CD4-positive, alpha-beta memory T cell (primary cell): ENCODE results near the gene PTPN11. TPM values are rescaled to one million over a fixed set of nuclear protein-coding genes. Genes with fewer than 3 reads are reported as not detected.

Source experiments
- CTCF ChIA-PET: fragments of 350-600 bp; sonication (Branson Sonifier 250); formaldehyde crosslinking; loops from one replicate; lab custom pipeline; 2021; ENCODE audit warnings: inconsistent platforms; ENCODE audit not compliant: partially characterized antibody; lab: Charles Lee
- POLR2A ChIA-PET: fragments of 350-600 bp; sonication (Branson Sonifier 250); formaldehyde crosslinking; loops from one replicate; lab custom pipeline; 2021; ENCODE audit not compliant: partially characterized antibody; lab: Charles Lee
- DNase-seq, 5 donors: peaks; one replicate each; pipeline versions ENCODE4 v3.0.0 to v3.0.0-alpha.2; 2020 to 2022; ENCODE audit warnings: mixed read lengths in 1 of 5
- H3K27ac ChIP-seq: one replicate; pipeline ENCODE4 v1.7.0; 2013; ENCODE audit warnings: low read depth, low read length
- H3K27me3 ChIP-seq: 2 replicates; pipeline ENCODE4 v1.7.0; 2013; ENCODE audit warnings: mild to moderate bottlenecking, low read length, moderate library complexity; ENCODE audit not compliant: insufficient read depth
- H3K36me3 ChIP-seq: 2 replicates; pipeline ENCODE4 v1.7.0; 2013; ENCODE audit warnings: mild to moderate bottlenecking, low read length, moderate library complexity; ENCODE audit not compliant: insufficient read depth
- H3K4me1 ChIP-seq: 2 replicates; pipeline ENCODE4 v1.7.0; 2013; ENCODE audit warnings: mild to moderate bottlenecking, low read length, moderate library complexity; ENCODE audit not compliant: insufficient read depth
- H3K4me3 ChIP-seq, 2 donors: one replicate each; pipeline ENCODE4 v1.7.0; 2013; ENCODE audit warnings: low read length in 2 of 2, mild to moderate bottlenecking in 1 of 2
- H3K9me3 ChIP-seq, 2 donors: one replicate each; pipeline ENCODE4 v1.7.0; 2013; ENCODE audit warnings: low read length in 2 of 2, control low read depth in 1 of 2; ENCODE audit not compliant: control insufficient read depth in 1 of 2
- H3K27ac Mint-ChIP-seq, 7 donors: one replicate each; pipeline ENCODE4 v1.8.0; 2020 to 2021; ENCODE audit warnings: mixed read lengths in 7 of 7, mild to moderate bottlenecking in 6 of 7, inconsistent platforms in 3 of 7, moderate library complexity in 3 of 7
- H3K27me3 Mint-ChIP-seq, 2 donors: one replicate each; pipeline ENCODE4 v1.8.0; 2020 to 2021; ENCODE audit warnings: mixed read lengths in 2 of 2
- H3K36me3 Mint-ChIP-seq, 2 donors: one replicate each; pipeline ENCODE4 v1.8.0; 2020 to 2021; ENCODE audit warnings: mixed read lengths in 2 of 2, inconsistent platforms in 1 of 2, mild to moderate bottlenecking in 1 of 2
- H3K4me1 Mint-ChIP-seq, 4 donors: one replicate each; pipeline ENCODE4 v1.8.0; 2020 to 2021; ENCODE audit warnings: mixed read lengths in 4 of 4, mild to moderate bottlenecking in 1 of 4
- H3K4me3 Mint-ChIP-seq, 8 donors: one replicate each; pipeline ENCODE4 v1.8.0; 2020 to 2021; ENCODE audit warnings: mixed read lengths in 8 of 8, mild to moderate bottlenecking in 7 of 8, moderate library complexity in 6 of 8, inconsistent platforms in 3 of 8
- H3K9me3 Mint-ChIP-seq, 8 donors: one replicate each; pipeline ENCODE4 v1.8.0; 2020 to 2021; ENCODE audit warnings: mixed read lengths in 8 of 8, mild to moderate bottlenecking in 5 of 8, inconsistent platforms in 3 of 8, moderate library complexity in 1 of 8
- intact Hi-C: fragments of 100-400 bp; cut with micrococcal nuclease; formaldehyde crosslinking; loops from one replicate; pipeline ENCODE4 v1.15.1; 2023
- polyA plus RNA-seq, 2 donors: library from polyadenylated mRNA; unstranded; fragments of 300-500 nt; fragmentation: Illumina TruSeq; gene quantifications; one replicate each; pipeline ENCODE4 v1.2.3, GENCODE V29; 2021
- total RNA-seq, 2 experiments: library from RNA; stranded (reverse); gene quantifications; one replicate each; pipeline ENCODE4 v1.2.3, GENCODE V29; 2021

PTPN11 gene
- total and polyA plus RNA-seq, 4 experiments from 2014 or later: 45.3 to 72.2 (median 52.4) TPM

- Histone ChIP-seq H3K4me1 (no peaks in the 10 kb centered on the region), H3K36me3 (no peaks in the 10 kb centered on the region), H3K27me3 (no peaks in the 10 kb centered on the region), H3K4me3 (no peak overlapping the region), H3K9me3 (no peaks in the 10 kb centered on the region), H3K27ac (no peak overlapping the region)
- H3K4me1 Mint-ChIP-seq: no peaks in the 10 kb centered on the region
- H3K9me3 Mint-ChIP-seq: no peaks in the 10 kb centered on the region
- H3K27me3 Mint-ChIP-seq: no peaks in the 10 kb centered on the region
- intact Hi-C loops: no loop called here
- no peaks in the 10 kb centered on the region for H3K36me3 Mint-ChIP-seq
- DNase-seq: no peak
- CTCF ChIA-PET: no interaction called here
- POLR2A ChIA-PET: no interaction called here
- H3K4me3 Mint-ChIP-seq: no peak overlapping the region
- H3K27ac Mint-ChIP-seq: peak overlapping the region in 1 of 7 donors; percentile 70
These were observed 108.8 kb downstream of the PTPN11 start for GRCh38 chr12:112527501-112527900.

GRCh38 chr12:112528521-112528920 lies 109.8 kb downstream of the PTPN11 start:
- Mint-ChIP-seq H3K9me3 (no peaks in the 10 kb centered on the region), H3K36me3 (no peaks in the 10 kb centered on the region), H3K27me3 (peaks cover 0 to 2% of the 10 kb centered on the region in 2 donors), H3K27ac (no peak overlapping the region), H3K4me1 (no peaks in the 10 kb centered on the region), H3K4me3 (no peak overlapping the region)
- no peaks in the 10 kb centered on the region for H3K4me1 ChIP-seq
- H3K27ac ChIP-seq: no peak overlapping the region
- H3K4me3 ChIP-seq: no peak overlapping the region
- CTCF ChIA-PET: no interaction called here
- POLR2A ChIA-PET: no interaction called here
- intact Hi-C loops: no loop called here
- no peaks in the 10 kb centered on the region for H3K27me3 ChIP-seq
- no peaks in the 10 kb centered on the region for H3K36me3 ChIP-seq
- no peak for DNase-seq
- H3K9me3 ChIP-seq: no peaks in the 10 kb centered on the region

- intact Hi-C loops: no loop called here
- H3K9me3 Mint-ChIP-seq: no peaks in the 10 kb centered on the region
- Histone ChIP-seq H3K27ac (no peak overlapping the region), H3K36me3 (no peaks in the 10 kb centered on the region), H3K27me3 (no peaks in the 10 kb centered on the region), H3K4me3 (no peak overlapping the region), H3K9me3 (no peaks in the 10 kb centered on the region), H3K4me1 (no peaks in the 10 kb centered on the region)
- H3K27me3 Mint-ChIP-seq: peaks cover 0 to 2% of the 10 kb centered on the region in 2 donors
- CTCF ChIA-PET: interaction anchor here (0.6 to 0.8 kb wide), 2 partner anchors 12 to 35 kb away, joined by 3 read pairs; no protein-coding TSS in a partner anchor
- no peaks in the 10 kb centered on the region for H3K36me3 Mint-ChIP-seq
- no peak for DNase-seq
- H3K27ac Mint-ChIP-seq: no peak overlapping the region
- POLR2A ChIA-PET: no interaction called here
- no peak overlapping the region for H3K4me3 Mint-ChIP-seq
- H3K4me1 Mint-ChIP-seq: peaks cover 0 to 2% (median 0%) of the 10 kb centered on the region in 4 donors
These were observed 112.2 kb downstream of the PTPN11 start for GRCh38 chr12:112530941-112531340.

- peaks cover 0 to 2% of the 10 kb centered on the region in 2 donors for H3K27me3 Mint-ChIP-seq
These were observed 113.4 kb downstream of the PTPN11 start for GRCh38 chr12:112532106-112532505.

GRCh38 chr12:112533528-112533927 lies 114.8 kb downstream of the PTPN11 start:
- no peak overlapping the region for H3K4me3 Mint-ChIP-seq
- Histone ChIP-seq H3K27me3 (no peaks in the 10 kb centered on the region), H3K9me3 (no peaks in the 10 kb centered on the region), H3K4me3 (no peak overlapping the region), H3K27ac (no peak overlapping the region), H3K4me1 (peaks cover 4% of the 10 kb centered on the region), H3K36me3 (no peaks in the 10 kb centered on the region)
- no peaks in the 10 kb centered on the region for H3K36me3 Mint-ChIP-seq
- CTCF ChIA-PET: no interaction called here
- H3K9me3 Mint-ChIP-seq: no peaks in the 10 kb centered on the region
- POLR2A ChIA-PET: no interaction called here
- H3K27ac Mint-ChIP-seq: peak overlapping the region in 2 of 7 donors; percentile 51 to 52
- no peak for DNase-seq
- peaks cover 0 to 6% (median 3%) of the 10 kb centered on the region in 4 donors for H3K4me1 Mint-ChIP-seq
- peaks cover 0 to 2% of the 10 kb centered on the region in 2 donors for H3K27me3 Mint-ChIP-seq
- intact Hi-C loops: no loop called here

More at GRCh38 chr12:112532106-112532505, 113.4 kb downstream of the PTPN11 start:
- intact Hi-C loops: no loop called here
- no peak for DNase-seq
- Histone ChIP-seq H3K4me1 (no peaks in the 10 kb centered on the region), H3K36me3 (no peaks in the 10 kb centered on the region), H3K9me3 (no peaks in the 10 kb centered on the region), H3K27me3 (no peaks in the 10 kb centered on the region), H3K27ac (no peak overlapping the region), H3K4me3 (no peak overlapping the region)
- ChIA-PET POLR2A (no interaction called here), CTCF (no interaction called here)
- Mint-ChIP-seq H3K36me3 (no peaks in the 10 kb centered on the region), H3K4me1 (peaks cover 0 to 2% (median 0%) of the 10 kb centered on the region in 4 donors), H3K4me3 (no peak overlapping the region), H3K9me3 (no peaks in the 10 kb centered on the region), H3K27ac (no peak overlapping the region)

- peaks cover 0 to 6% (median 3%) of the 10 kb centered on the region in 4 donors for H3K4me1 Mint-ChIP-seq
- intact Hi-C loops: no loop called here
- H3K9me3 Mint-ChIP-seq: no peaks in the 10 kb centered on the region
- H3K4me3 Mint-ChIP-seq: no peak overlapping the region
- no peak overlapping the region for H3K27ac Mint-ChIP-seq
- no peak overlapping the region for H3K27ac ChIP-seq
- peaks cover 4% of the 10 kb centered on the region for H3K4me1 ChIP-seq
- H3K36me3 ChIP-seq: no peaks in the 10 kb centered on the region
- H3K27me3 ChIP-seq: no peaks in the 10 kb centered on the region
- H3K27me3 Mint-ChIP-seq: peaks cover 0 to 2% of the 10 kb centered on the region in 2 donors
- no peak overlapping the region for H3K4me3 ChIP-seq
- no peaks in the 10 kb centered on the region for H3K36me3 Mint-ChIP-seq
- ChIA-PET POLR2A (no interaction called here), CTCF (no interaction called here)
- no peaks in the 10 kb centered on the region for H3K9me3 ChIP-seq
- no peak for DNase-seq
These were observed 116.3 kb downstream of the PTPN11 start for GRCh38 chr12:112535017-112535416.

GRCh38 chr12:112535637-112536366 lies 117.1 kb downstream of the PTPN11 start:
- H3K9me3 ChIP-seq: no peaks in the 10 kb centered on the region

More at GRCh38 chr12:112535637-112536366, 117.1 kb downstream of the PTPN11 start:
- H3K27me3 Mint-ChIP-seq: peaks cover 0 to 2% of the 10 kb centered on the region in 2 donors
- no peaks in the 10 kb centered on the region for H3K9me3 Mint-ChIP-seq
- no peak for DNase-seq
- Histone ChIP-seq H3K4me3 (no peak overlapping the region), H3K27ac (no peak overlapping the region), H3K4me1 (peaks cover 4% of the 10 kb centered on the region), H3K27me3 (no peaks in the 10 kb centered on the region), H3K36me3 (no peaks in the 10 kb centered on the region)
- H3K36me3 Mint-ChIP-seq: no peaks in the 10 kb centered on the region
- POLR2A ChIA-PET: no interaction called here
- peak overlapping the region in 1 of 7 donors; percentile 72 for H3K27ac Mint-ChIP-seq
- no peak overlapping the region for H3K4me3 Mint-ChIP-seq
- H3K4me1 Mint-ChIP-seq: peaks cover 0 to 6% (median 3%) of the 10 kb centered on the region in 4 donors
- intact Hi-C loops: no loop called here
- CTCF ChIA-PET: no interaction called here
